Urothelium cell line (cell line): ENCODE data around the gene PPP1R3D.
"Not testable (repeated sequence)": the region's sequence is repeated elsewhere in the genome, so short reads cannot be mapped to it uniquely, and the experiment has no call there.

Experiments
- DNase-seq: peaks from one replicate; pipeline ENCODE4 v3.0.0; 2011; ENCODE audit warnings: low spot score, mixed read lengths
- FAIRE-seq: peaks from 2 replicates; lab custom pipeline; 2011; peaks lifted over from hg19 to GRCh38; lab: Jason Lieb, UNC

PPP1R3D gene

GRCh38 chr20:59925899-59926298 is 14.2 kb downstream of the PPP1R3D start:
- no peak for DNase-seq
- FAIRE-seq: no peak

- FAIRE-seq (no peak), DNase-seq (no peak)
Measured at GRCh38 chr20:59925359-59925758, 14.7 kb downstream of the PPP1R3D start.

GRCh38 chr20:59923514-59923913 is 16.6 kb downstream of the PPP1R3D start:
- no peak for FAIRE-seq

GRCh38 chr20:59920944-59921343 is 19.2 kb downstream of the PPP1R3D start:
- DNase-seq: no peak
- FAIRE-seq: no peak

More at GRCh38 chr20:59923514-59923913, 16.6 kb downstream of the PPP1R3D start:
- no peak for DNase-seq

- FAIRE-seq: no peak
- no peak for DNase-seq
Measured at GRCh38 chr20:59912609-59913008, 27.5 kb downstream of the PPP1R3D start.

- FAIRE-seq (no peak), DNase-seq (no peak)
Measured at GRCh38 chr20:59911041-59911440, 29.1 kb downstream of the PPP1R3D start.

- no peak for FAIRE-seq
- no peak for DNase-seq
Measured at GRCh38 chr20:59908855-59909254, 31.2 kb downstream of the PPP1R3D start.

- DNase-seq (no peak), FAIRE-seq (no peak)
Measured at GRCh38 chr20:59903621-59904020, 36.5 kb downstream of the PPP1R3D start.

- no peak for DNase-seq
- no peak for FAIRE-seq
Measured at GRCh38 chr20:59902470-59902869, 37.6 kb downstream of the PPP1R3D start.

GRCh38 chr20:59895908-59896307 is 44.2 kb downstream of the PPP1R3D start:
- DNase-seq: no peak
- FAIRE-seq: no peak

GRCh38 chr20:59891581-59891980 is 48.5 kb downstream of the PPP1R3D start:
- FAIRE-seq (no peak), DNase-seq (no peak)

GRCh38 chr20:59890035-59890434 is 50.1 kb downstream of the PPP1R3D start:
- not testable (repeated sequence) for FAIRE-seq, DNase-seq

GRCh38 chr20:59888050-59888449 is 52.1 kb downstream of the PPP1R3D start:
- FAIRE-seq: no peak
- no peak for DNase-seq
